NCI-H2196 (cell line): ENCODE data around the gene SP3.

Experiments used
- DNase-seq: peaks from one replicate; lab custom pipeline; 2025; ENCODE audit not compliant: unreplicated experiment; lab: John Stamatoyannopoulos, UW

The SP3 gene

GRCh38 chr2:173997269-173997668 lies 32.1 kb upstream of the SP3 start:
- no peak for DNase-seq

- no peak for DNase-seq
These were observed 31.6 kb upstream of the SP3 start for GRCh38 chr2:173996766-173997165.

- no peak for DNase-seq
These were observed 28.3 kb upstream of the SP3 start for GRCh38 chr2:173993459-173993858.

GRCh38 chr2:173991856-173992588 lies 26.8 kb upstream of the SP3 start:
- DNase-seq = no peak

GRCh38 chr2:173990970-173991819 lies 26.0 kb upstream of the SP3 start:
- DNase-seq = peak; percentile 64

GRCh38 chr2:173990245-173990644 lies 25.1 kb upstream of the SP3 start:
- DNase-seq = no peak

GRCh38 chr2:173989884-173990215 lies 24.7 kb upstream of the SP3 start:
- DNase-seq = no peak

- no peak for DNase-seq
These were observed 24.1 kb upstream of the SP3 start for GRCh38 chr2:173989160-173989883.

- DNase-seq = no peak
These were observed 21.6 kb upstream of the SP3 start for GRCh38 chr2:173986805-173987204.

GRCh38 chr2:173985605-173985992 lies 20.4 kb upstream of the SP3 start:
- DNase-seq = no peak

- DNase-seq = no peak
These were observed 19.9 kb upstream of the SP3 start for GRCh38 chr2:173984866-173985604.

- DNase-seq = no peak
These were observed 18.3 kb upstream of the SP3 start for GRCh38 chr2:173983391-173983871.

- peak; percentile 80 for DNase-seq
These were observed 17.7 kb upstream of the SP3 start for GRCh38 chr2:173982918-173983317.

GRCh38 chr2:173982182-173982714 lies 17.1 kb upstream of the SP3 start:
- no peak for DNase-seq

GRCh38 chr2:173981520-173981919 lies 16.3 kb upstream of the SP3 start:
- no peak for DNase-seq

- DNase-seq = no peak
These were observed 14.7 kb upstream of the SP3 start for GRCh38 chr2:173979751-173980351.

GRCh38 chr2:173978447-173978846 lies 13.3 kb upstream of the SP3 start:
- no peak for DNase-seq

- no peak for DNase-seq
These were observed 7.5 kb upstream of the SP3 start for GRCh38 chr2:173972636-173973035.

- no peak for DNase-seq
These were observed 7.0 kb upstream of the SP3 start for GRCh38 chr2:173972165-173972564.

- no peak for DNase-seq
These were observed 5.3 kb upstream of the SP3 start for GRCh38 chr2:173970516-173970924.
